Measurements from ENCODE around the gene ANO3.

Gene ANO3

GRCh38 chr11:26649884-26650283 is 318.0 kb downstream of the ANO3 start:
- DNase-seq: peak; percentile 22 to 63

- DNase-seq: no peak
Observed at GRCh38 chr11:26651916-26652315, 320.0 kb downstream of the ANO3 start.

- no peak for DNase-seq
Observed at GRCh38 chr11:26655287-26655686, 323.4 kb downstream of the ANO3 start.

GRCh38 chr11:26662916-26663315 is 331.0 kb downstream of the ANO3 start:
- DNase-seq: no peak

- DNase-seq: no peak
Observed at GRCh38 chr11:26665036-26665435, 333.1 kb downstream of the ANO3 start.

GRCh38 chr11:26665946-26666345 is 334.0 kb downstream of the ANO3 start:
- DNase-seq: no peak

- no peak for DNase-seq
Observed at GRCh38 chr11:26675233-26675928, 343.5 kb downstream of the ANO3 start.

GRCh38 chr11:26676641-26677040 is 344.7 kb downstream of the ANO3 start:
- DNase-seq: no peak

- DNase-seq: no peak
Observed at GRCh38 chr11:26677566-26677965, 345.6 kb downstream of the ANO3 start.

- no peak for DNase-seq
Observed at GRCh38 chr11:26687351-26687750, 355.4 kb downstream of the ANO3 start.

GRCh38 chr11:26688701-26689100 is 356.8 kb downstream of the ANO3 start:
- DNase-seq: no peak

- no peak for DNase-seq
Observed at GRCh38 chr11:26696330-26696729, 364.4 kb downstream of the ANO3 start.

- no peak for DNase-seq
Observed at GRCh38 chr11:26698224-26698623, 366.3 kb downstream of the ANO3 start.

GRCh38 chr11:26700574-26701235 is 368.8 kb downstream of the ANO3 start:
- no peak for DNase-seq

GRCh38 chr11:26702406-26702805 is 370.5 kb downstream of the ANO3 start:
- no peak for DNase-seq

- no peak for DNase-seq
Observed at GRCh38 chr11:26703411-26704191, 371.7 kb downstream of the ANO3 start.

GRCh38 chr11:26704249-26704648 is 372.3 kb downstream of the ANO3 start:
- DNase-seq: no peak

GRCh38 chr11:26706181-26706580 is 374.3 kb downstream of the ANO3 start:
- DNase-seq: no peak

- no peak for DNase-seq
Observed at GRCh38 chr11:26708736-26709456, 377.0 kb downstream of the ANO3 start.

- no peak for DNase-seq
Observed at GRCh38 chr11:26710489-26710888, 378.6 kb downstream of the ANO3 start.

- no peak for DNase-seq
Observed at GRCh38 chr11:26712497-26712896, 380.6 kb downstream of the ANO3 start.
